B cell (primary cell): ENCODE measurements around the gene TAOK2. TPM values are rescaled to one million over a fixed set of nuclear protein-coding genes. Genes with fewer than 3 reads are reported as not detected.

Source experiments
- ATAC-seq: fragments of 200-7000 bp; cut with Tn5 transposase; one replicate; pipeline ENCODE4 v1.10.0; 2021; ENCODE audit warnings: low read depth, mild to moderate bottlenecking, moderate number of reproducible peaks, moderate library complexity
- CTCF ChIA-PET: fragments of 350-600 bp; sonication (Branson Sonifier 250); formaldehyde crosslinking; loops from one replicate; lab custom pipeline; 2021; ENCODE audit warnings: antibody characterized with exemption, inconsistent platforms; lab: Charles Lee
- POLR2A ChIA-PET: fragments of 350-600 bp; sonication (Branson Sonifier 250); formaldehyde crosslinking; loops from one replicate; lab custom pipeline; 2021; ENCODE audit warnings: antibody characterized with exemption; lab: Charles Lee
- DNase-seq: peaks from one replicate; pipeline ENCODE4 v3.0.0; 2013
- H2AFZ ChIP-seq: 2 replicates; pipeline ENCODE4 v1.6.1; 2012; ENCODE audit warnings: mild to moderate bottlenecking, low read depth, low read length; ENCODE audit not compliant: insufficient read depth, poor library complexity, severe bottlenecking
- H3K27ac ChIP-seq, 2 donors: 1 replicate in 1 of 2; 2 replicates in 1 of 2; pipeline ENCODE4 v1.5.1; 2012 to 2013; ENCODE audit warnings: low read length in 2 of 2, mild to moderate bottlenecking in 2 of 2, moderate library complexity in 1 of 2
- H3K27me3 ChIP-seq, 4 experiments: fragments of 200-600 bp in 1 of 4; sonication (generic) in 1 of 4; replicated peaks in 1 of 4; 1 replicate in 2 of 4; 2 replicates in 2 of 4; pipeline versions ENCODE4 v1.6.1 to v1.7.0; 2013 to 2016; ENCODE audit warnings: low read length in 3 of 4, mild to moderate bottlenecking in 2 of 4, mixed read lengths in 1 of 4, moderate library complexity in 1 of 4; ENCODE audit not compliant: insufficient read depth in 4 of 4, control insufficient read depth in 3 of 4; ENCODE audit errors: control extremely low read depth in 1 of 4
- H3K36me3 ChIP-seq, 2 experiments: replicated peaks in 1 of 2; 1 replicate in 1 of 2; 2 replicates in 1 of 2; pipeline versions ENCODE4 v1.6.1 to v1.7.1; 2013; ENCODE audit warnings: low read length in 1 of 2; ENCODE audit not compliant: insufficient read depth in 2 of 2, control insufficient read depth in 1 of 2; ENCODE audit errors: control extremely low read depth in 1 of 2, extremely low read depth in 1 of 2
- H3K4me1 ChIP-seq, 2 donors: fragments of 200-600 bp in 1 of 2; sonication (generic) in 1 of 2; 1 replicate in 1 of 2; 2 replicates in 1 of 2; pipeline versions ENCODE4 v1.5.1 to v1.6.1; 2013 to 2017; ENCODE audit warnings: low read length in 2 of 2; ENCODE audit not compliant: control insufficient read depth in 2 of 2, insufficient read depth in 2 of 2
- H3K4me2 ChIP-seq: replicated peaks from 2 replicates; pipeline ENCODE3; 2012; ENCODE audit warnings: mild to moderate bottlenecking, low read depth, low read length; ENCODE audit not compliant: poor library complexity, severe bottlenecking
- H3K4me3 ChIP-seq, 5 experiments: fragments of 200-600 bp in 1 of 5; sonication (generic) in 1 of 5; 1 replicate in 3 of 5; 2 replicates in 2 of 5; pipeline versions ENCODE4 v1.5.1 to v1.7.0; 2011 to 2016; ENCODE audit warnings: low read length in 4 of 5, mild to moderate bottlenecking in 4 of 5, low read depth in 2 of 5, control low read depth in 1 of 5, moderate library complexity in 1 of 5; ENCODE audit not compliant: insufficient read depth in 1 of 5; ENCODE audit errors: control extremely low read depth in 1 of 5, extremely low read depth in 1 of 5
- H3K79me2 ChIP-seq: fragments of 200-600 bp; sonication (generic); one replicate; pipeline ENCODE4 v1.6.0; 2016; ENCODE audit warnings: low read length; ENCODE audit not compliant: control insufficient read depth, insufficient read depth
- H3K9ac ChIP-seq: fragments of 200-600 bp; sonication (generic); 2 replicates; pipeline ENCODE4 v1.6.1; 2017; ENCODE audit warnings: mild to moderate bottlenecking, low read length, moderate library complexity
- H3K9me3 ChIP-seq, 3 donors: one replicate each; pipeline versions ENCODE4 v1.6.1 to v1.7.1; 2013; ENCODE audit warnings: low read length in 2 of 3; ENCODE audit not compliant: control insufficient read depth in 2 of 3, insufficient read depth in 1 of 3; ENCODE audit errors: control extremely low read depth in 1 of 3
- H4K20me1 ChIP-seq: 2 replicates; pipeline ENCODE4 v1.6.0; 2012; ENCODE audit warnings: mild to moderate bottlenecking, low read length; ENCODE audit not compliant: insufficient read depth, control insufficient read depth, poor library complexity, severe bottlenecking
- H3K27ac Mint-ChIP-seq: one replicate; pipeline ENCODE4 v1.8.0; 2021; ENCODE audit warnings: mixed read lengths
- H3K27me3 Mint-ChIP-seq: one replicate; pipeline ENCODE4 v1.8.0; 2021; ENCODE audit warnings: mixed read lengths
- H3K4me1 Mint-ChIP-seq: one replicate; pipeline ENCODE4 v1.8.0; 2021; ENCODE audit warnings: mixed read lengths
- H3K4me3 Mint-ChIP-seq: one replicate; pipeline ENCODE4 v1.8.0; 2021; ENCODE audit warnings: mixed read lengths
- H3K9me3 Mint-ChIP-seq: one replicate; pipeline ENCODE4 v1.8.0; 2022; ENCODE audit warnings: mixed read lengths; ENCODE audit not compliant: insufficient read depth
- CTCF ChIP-seq: fragments of 200-600 bp; IDR thresholded peaks from one replicate; pipeline ENCODE4 v1.8.0; 2022; ENCODE audit warnings: antibody characterized with exemption, mild to moderate bottlenecking
- WGBS: methylation state at CpG from one replicate; pipeline ENCODE4 v1.1.5; 2013; ENCODE audit warnings: missing lambda C conversion rate; ENCODE audit not compliant: insufficient coverage; 5-methylcytosine and 5-hydroxymethylcytosine counted together
- intact Hi-C: fragments of 100-400 bp; cut with micrococcal nuclease; formaldehyde crosslinking; loops from one replicate; pipeline ENCODE4 v1.10.0; 2022
- polyA plus RNA-seq: library from polyadenylated mRNA; depleted of rRNA; stranded (reverse); fragments of >200 nt; gene quantifications from 2 replicates; pipeline ENCODE4 v1.2.3, GENCODE V29; 2012
- total RNA-seq, 2 donors: library from RNA; stranded (reverse); fragments of 120-200 nt in 1 of 2; gene quantifications; 1 replicate in 1 of 2; 2 replicates in 1 of 2; pipeline versions ENCODE4 v1.2.3 to v1.2.4, GENCODE V29; 2013 to 2022

The TAOK2 gene
- total and polyA plus RNA-seq, 2 donors (not counting 1 experiment from before 2014, with no cell fraction given), result 30.3 to 50.8 TPM

- Histone ChIP-seq H3K4me1 (peaks cover 14 to 21% of the 10 kb centered on the region in 2 donors), H2AFZ (peak within 1 kb of the TSS; percentile 96), H3K4me2 (peak within 1 kb of the TSS; percentile 89), H4K20me1 (peaks cover 26% of the 10 kb centered on the region), H3K36me3 (peaks cover 0 to 20% of the 10 kb centered on the region in 2 experiments), H3K9me3 (no peaks in the 10 kb centered on the region), H3K79me2 (peaks cover 29% of the 10 kb centered on the region), H3K9ac (peak within 1 kb of the TSS; percentile 90), H3K27ac (peak within 1 kb of the TSS; percentile 80 to 84), H3K4me3 (peak within 1 kb of the TSS; percentile 48 to 95 (median 84)), H3K27me3 (no peaks in the 10 kb centered on the region)
- DNase-seq (peak; percentile 94), ATAC-seq (peak; percentile 91)
- under 1% methylated on average over 89 of the region's 89 CpGs for WGBS
- H3K4me1 Mint-ChIP-seq, result peaks cover 25% of the 10 kb centered on the region
- CTCF ChIA-PET, result interaction anchor here (0.6 to 2.0 kb wide), 8 partner anchors 35 to 708 kb away, joined by 3 to 9 read pairs (median 5); partner anchors contain the start of genes CDIPT, TAOK2 and TMEM219
- H3K4me3 Mint-ChIP-seq, result peak within 1 kb of the TSS; percentile 91
- POLR2A ChIA-PET, result interaction anchor here (0.5 to 1.7 kb wide), 9 partner anchors 11 to 429 kb away, joined by 3 to 11 read pairs (median 3); partner anchors contain the start of genes CD2BP2, TAOK2, TBX6 and TMEM219
- no peaks in the 10 kb centered on the region for H3K27me3 Mint-ChIP-seq
- intact Hi-C loops, result loop anchor here (1.0 to 10.0 kb wide), 9 partner anchors 26 to 331 kb away; partner anchors contain the start of genes ASPHD1, CDIPT, INO80E and TAOK2
- H3K27ac Mint-ChIP-seq, result peak within 1 kb of the TSS; percentile 96
- no peaks in the 10 kb centered on the region for H3K9me3 Mint-ChIP-seq
- TF ChIP-seq CTCF, result no peak
These were observed 47.6 kb upstream of the TAOK2 start, which contains the start of gene KCTD13 for GRCh38 chr16:29925781-29926710. Gene KCTD13, minus strand, starts transcription at chr16:29926226. Its CDS starts 193 bp downstream, at chr16:29926033.
